Thyroid gland (tissue), 4 donors: ENCODE results near the gene N4BP2.

Source experiments
- POLR2A ChIP-seq, 2 donors: fragments of 450-650 bp; IDR thresholded peaks; one replicate each; pipeline ENCODE4 v1.6.1; 2017; ENCODE audit warnings: antibody characterized with exemption in 2 of 2, mild to moderate bottlenecking in 2 of 2, moderate library complexity in 1 of 2
- TF ChIP-seq, protein P1 (sequence below), 6 experiments: fragments of 200-600 bp in 3 of 6; fragments of 450-650 bp in 3 of 6; sonication (generic) in 3 of 6; IDR thresholded peaks; one replicate each; pipeline ENCODE4 v1.5.1; 2016 to 2019; ENCODE audit warnings: antibody characterized with exemption in 6 of 6, mild to moderate bottlenecking in 2 of 6, inconsistent platforms in 1 of 6, moderate library complexity in 1 of 6

- TF ChIP-seq, protein P1, sequence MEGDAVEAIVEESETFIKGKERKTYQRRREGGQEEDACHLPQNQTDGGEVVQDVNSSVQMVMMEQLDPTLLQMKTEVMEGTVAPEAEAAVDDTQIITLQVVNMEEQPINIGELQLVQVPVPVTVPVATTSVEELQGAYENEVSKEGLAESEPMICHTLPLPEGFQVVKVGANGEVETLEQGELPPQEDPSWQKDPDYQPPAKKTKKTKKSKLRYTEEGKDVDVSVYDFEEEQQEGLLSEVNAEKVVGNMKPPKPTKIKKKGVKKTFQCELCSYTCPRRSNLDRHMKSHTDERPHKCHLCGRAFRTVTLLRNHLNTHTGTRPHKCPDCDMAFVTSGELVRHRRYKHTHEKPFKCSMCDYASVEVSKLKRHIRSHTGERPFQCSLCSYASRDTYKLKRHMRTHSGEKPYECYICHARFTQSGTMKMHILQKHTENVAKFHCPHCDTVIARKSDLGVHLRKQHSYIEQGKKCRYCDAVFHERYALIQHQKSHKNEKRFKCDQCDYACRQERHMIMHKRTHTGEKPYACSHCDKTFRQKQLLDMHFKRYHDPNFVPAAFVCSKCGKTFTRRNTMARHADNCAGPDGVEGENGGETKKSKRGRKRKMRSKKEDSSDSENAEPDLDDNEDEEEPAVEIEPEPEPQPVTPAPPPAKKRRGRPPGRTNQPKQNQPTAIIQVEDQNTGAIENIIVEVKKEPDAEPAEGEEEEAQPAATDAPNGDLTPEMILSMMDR (IDR thresholded peaks at IDR 0.05): no peak
- TF ChIP-seq POLR2A (IDR thresholded peaks at IDR 0.05): no peak
Measured at GRCh38 chr4:40046311-40046980, 10.2 kb upstream of the N4BP2 start.
